GM08714 (cell line): ENCODE measurements around the gene MRPS21.
A peak's percentile ranks its signal among the peaks of the same experiment; 100 is the strongest.

ENCODE experiments used
- H3K4me3 ChIP-seq: fragments of 200-500 bp; sonication (Bioruptor generic); 2 replicates; pipeline ENCODE4 v1.5.1; 2014; ENCODE audit warnings: mild to moderate bottlenecking, low read length, inconsistent platforms
- ZNF274 ChIP-seq: IDR thresholded peaks from 2 replicates; pipeline ENCODE4 v1.6.1; 2012; ENCODE audit warnings: mild to moderate bottlenecking, low read depth, low read length

The MRPS21 gene

DNA sequence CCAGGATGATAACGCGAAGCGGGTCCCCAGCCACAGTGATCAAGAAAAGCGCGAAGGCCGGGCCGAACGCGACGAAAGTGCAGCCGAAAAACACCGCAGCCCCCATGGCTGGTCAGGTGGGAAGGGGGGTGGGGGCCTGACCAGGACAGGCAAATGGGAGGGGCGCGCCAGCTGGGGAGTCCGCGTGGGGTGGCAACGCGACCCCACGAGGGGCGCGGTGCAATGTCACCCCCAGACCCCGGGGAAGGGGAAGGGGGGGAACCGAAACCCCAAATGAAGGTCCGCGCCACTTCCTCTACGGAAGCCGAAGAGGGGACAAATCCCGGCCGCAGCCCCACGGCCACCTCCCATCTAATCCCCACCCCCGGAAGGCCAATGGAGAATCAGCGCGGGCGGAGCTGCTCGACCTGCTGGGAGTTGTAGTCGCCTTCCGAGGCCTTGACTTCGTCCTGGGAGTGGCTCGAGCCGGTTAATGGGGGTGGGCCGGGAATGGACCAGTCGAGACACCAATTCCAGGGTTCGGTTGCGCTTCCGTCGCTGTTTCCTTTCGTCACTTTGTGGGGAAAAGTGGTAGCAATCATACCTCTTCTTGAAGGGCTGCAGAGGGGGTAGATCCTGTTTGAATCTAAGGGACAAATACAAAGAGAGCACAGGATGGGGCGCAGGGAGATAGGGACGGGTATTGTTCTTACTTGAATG lies 24.8 kb upstream of the MRPS21 start, which contains the start of gene APH1A:
APH1A (minus strand) TSS at position 312 of the 699 bp plus-strand sequence; CDS start at position 106, 206 bp downstream.
- peak within 1 kb of the TSS; percentile 68 for H3K4me3 ChIP-seq
- no peak for TF ChIP-seq ZNF274

DNA sequence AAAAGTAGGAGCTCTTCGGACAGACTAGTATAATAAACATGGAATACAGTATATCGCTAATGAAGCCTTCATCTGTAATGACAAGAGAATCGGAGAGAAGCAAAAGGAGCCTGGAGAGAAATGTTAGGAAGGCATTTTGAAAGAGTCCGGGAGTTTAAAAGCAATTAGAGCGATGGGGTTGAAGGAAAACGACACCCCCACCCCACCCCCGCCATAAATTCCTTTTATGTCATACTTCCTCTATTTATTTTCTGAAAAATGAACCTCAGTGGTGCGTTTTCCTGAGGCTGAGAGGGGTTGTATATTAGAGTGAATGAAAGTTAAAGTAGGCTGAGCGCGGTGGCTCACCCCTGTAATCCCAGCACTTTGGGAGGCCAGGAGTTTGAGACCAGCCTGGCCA lies 24.2 kb upstream of the MRPS21 start:
- no peak for TF ChIP-seq ZNF274
- peak overlapping the region; percentile 68 for H3K4me3 ChIP-seq

DNA sequence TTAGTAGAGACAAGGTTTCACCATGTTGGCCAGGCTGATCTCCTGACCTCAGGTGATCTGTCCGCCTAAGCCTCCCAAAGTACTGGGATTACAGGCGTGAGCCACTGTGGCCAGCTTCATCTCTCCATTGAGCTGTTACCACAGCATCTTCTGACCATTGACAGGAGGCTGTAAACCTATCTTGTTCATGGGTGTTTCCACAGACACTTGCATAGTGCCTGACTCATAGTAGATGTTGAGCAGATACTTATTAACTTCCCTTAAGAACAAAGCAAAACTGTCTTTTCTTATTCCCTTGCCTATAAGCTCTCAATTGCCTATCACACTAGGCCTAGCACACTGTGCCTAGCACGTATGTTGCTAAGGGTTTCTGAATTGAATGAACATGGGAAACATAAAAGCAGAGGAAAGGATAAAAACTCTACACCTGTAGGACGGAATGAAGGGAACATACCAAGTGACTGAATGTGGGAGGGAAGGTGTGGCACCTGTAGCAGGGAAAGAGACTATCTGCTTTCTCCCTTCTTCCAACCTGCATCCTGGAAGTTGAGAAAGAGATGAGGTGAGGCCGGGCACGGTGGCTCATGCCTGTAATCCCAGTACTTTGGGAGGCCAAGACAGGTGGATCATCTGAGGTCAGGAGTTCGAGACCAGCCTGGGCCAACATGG lies 22.2 kb upstream of the MRPS21 start:
- no peak for TF ChIP-seq ZNF274
- no peak overlapping the region for H3K4me3 ChIP-seq

DNA sequence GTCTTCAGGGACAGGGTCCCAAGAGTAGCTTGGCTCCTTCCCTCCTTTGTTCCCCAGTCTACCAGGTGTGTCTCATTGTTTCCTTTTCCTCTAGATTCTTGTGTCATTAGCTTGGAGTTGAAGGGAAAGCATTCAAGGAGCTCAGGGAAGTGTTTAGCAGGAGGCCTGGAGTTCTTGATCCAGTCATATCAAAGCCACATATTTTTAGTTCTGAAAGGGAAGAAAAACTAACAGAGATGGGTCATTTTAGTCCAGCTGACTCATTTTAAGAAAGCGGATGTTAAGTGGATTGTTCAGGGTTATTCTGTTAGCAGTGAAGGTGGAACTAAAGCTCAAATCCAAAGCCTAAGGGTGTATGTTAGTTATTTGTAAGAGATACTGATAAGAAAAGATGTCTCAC lies 20.4 kb upstream of the MRPS21 start:
- no peak overlapping the region; the same call in 1 of the 2 replicates for H3K4me3 ChIP-seq
- no peak for TF ChIP-seq ZNF274

DNA sequence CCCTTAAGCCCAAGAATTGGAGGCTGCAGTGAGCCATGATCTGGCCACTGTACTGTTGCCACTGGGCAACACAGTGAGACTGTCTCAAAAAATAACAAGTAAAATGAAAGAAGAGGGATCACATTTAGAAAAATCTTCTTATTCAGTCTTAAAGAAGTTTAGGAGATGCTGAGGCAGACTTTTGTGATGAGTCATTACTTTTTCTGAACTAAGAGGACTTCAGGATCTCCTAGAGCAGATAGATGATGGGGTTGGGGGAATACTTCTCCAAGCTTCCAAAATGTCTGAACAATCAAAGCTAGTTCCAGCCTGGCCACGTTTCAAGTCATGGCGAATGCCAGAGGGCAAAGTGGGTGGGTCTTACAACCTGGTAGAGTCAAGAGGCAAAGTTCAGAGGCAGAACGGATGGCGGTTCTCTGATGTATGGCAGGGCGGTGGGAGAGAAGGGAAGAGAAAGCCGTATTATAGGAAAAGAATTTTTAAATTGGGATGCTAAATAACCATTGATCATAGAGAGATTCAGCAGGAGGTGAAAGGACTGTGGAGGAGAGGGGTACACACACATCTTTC lies 13.4 kb upstream of the MRPS21 start:
- no peak for TF ChIP-seq ZNF274
- no peak overlapping the region for H3K4me3 ChIP-seq

DNA sequence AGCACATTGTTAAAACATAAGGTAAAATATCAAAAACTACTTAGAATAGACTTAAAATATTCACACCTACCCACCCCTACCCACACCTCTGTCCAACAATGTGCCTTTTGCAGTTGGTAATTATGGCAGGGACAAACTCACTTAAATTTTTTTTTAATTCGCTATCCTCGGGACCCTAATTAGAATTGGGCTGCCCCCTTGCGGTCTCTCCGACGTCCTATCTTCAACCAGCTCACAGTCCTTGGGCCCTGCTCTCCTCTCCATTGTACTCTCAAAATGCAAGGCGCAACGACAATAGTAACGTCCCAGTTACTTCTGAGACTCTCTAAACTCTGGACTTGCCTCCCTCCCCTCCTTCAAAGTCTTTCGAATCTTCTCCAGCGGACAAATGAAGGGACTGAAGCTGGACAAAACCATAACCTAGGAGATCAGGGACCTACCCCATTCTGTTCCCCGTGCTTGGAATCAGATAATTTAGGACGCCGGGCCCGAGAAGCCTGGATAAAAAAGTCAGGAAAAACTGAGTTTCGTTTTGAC lies 12.4 kb upstream of the MRPS21 start:
- no peak for TF ChIP-seq ZNF274
- H3K4me3 ChIP-seq = peak overlapping the region; percentile 41; the same call in 1 of the 2 replicates

DNA sequence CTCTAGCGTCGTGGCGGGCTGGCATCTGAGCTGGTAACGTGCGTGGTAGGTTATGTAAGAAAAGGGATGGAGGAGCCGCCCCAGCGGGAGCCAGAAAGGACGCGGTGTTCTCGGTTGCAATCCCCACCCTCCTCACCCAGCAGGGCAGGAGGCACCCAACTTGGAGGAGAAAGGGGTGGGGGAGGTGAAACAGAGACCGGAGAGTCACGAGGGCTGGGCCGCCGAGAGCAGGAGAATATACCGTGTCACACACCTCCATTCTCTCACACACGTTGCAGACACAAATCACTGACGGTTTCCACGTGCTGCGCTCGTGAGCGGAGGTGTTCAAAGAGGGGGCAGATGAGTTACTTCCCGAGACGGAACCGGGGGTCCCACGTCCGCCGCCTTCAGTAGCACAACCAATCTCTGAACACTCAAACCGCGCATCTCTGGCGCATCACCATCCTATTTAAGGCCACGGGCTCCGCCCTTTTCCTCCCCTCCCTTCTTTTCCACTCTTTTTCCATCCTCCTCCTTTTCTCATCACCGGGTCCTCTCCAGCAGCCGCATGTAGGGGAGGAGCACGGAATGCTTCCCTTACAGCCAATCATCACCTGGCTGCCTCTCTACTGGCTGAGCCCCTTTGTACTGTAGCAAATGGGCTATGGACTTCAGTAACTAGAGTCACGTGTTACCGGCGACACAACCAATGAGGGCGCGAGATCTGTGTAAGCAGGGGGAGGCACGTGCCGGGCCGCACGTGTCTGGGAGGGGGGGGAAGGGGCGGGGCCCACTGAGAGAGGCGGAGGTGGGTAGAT lies 11.7 kb upstream of the MRPS21 start, which contains the start of gene CIART:
CIART (plus strand) TSS at position 797 of the 800 bp plus-strand sequence. CDS start 714 bp downstream, outside the sequence.
- no peak for TF ChIP-seq ZNF274
- peak within 1 kb of the TSS; percentile 41; the same call in 1 of the 2 replicates for H3K4me3 ChIP-seq

DNA sequence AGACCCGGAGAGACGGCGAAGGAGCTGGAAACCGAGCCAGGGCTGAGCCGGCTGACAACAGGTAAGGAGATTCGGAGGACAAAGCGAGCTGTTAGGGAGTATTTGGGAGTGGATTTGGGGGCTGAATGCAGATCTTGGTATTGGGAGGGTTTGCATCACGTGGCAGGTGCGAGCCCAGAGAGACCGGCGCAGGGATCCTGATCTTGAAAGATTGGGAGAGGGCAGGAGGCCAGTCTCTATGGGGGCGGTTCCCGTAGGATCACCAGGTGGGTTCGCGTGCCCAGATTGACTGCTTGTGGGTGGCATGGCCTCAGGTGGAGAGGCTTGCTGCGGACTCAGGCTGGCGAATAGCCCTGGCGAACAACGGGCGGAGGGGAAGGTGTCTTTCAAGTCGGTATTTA lies 11.1 kb upstream of the MRPS21 start:
- no peak overlapping the region; the same call in 1 of the 2 replicates for H3K4me3 ChIP-seq
- TF ChIP-seq ZNF274 = no peak

DNA sequence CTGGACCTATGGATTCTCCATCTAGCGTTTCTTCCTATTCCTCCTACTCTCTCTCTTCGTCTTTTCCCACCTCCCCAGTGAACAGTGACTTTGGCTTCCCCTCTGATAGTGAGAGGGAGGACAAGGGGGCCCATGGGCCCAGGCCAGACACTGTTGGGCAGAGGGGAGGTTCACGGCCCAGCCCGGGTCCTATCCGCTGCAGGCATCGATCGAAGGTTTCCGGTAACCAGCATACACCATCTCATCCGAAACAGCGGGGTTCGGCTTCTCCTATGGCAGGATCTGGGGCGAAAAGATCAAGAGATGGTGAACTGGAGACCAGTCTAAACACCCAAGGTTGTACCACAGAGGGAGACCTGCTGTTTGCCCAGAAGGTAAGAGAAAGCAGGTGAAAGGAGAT lies 10.4 kb upstream of the MRPS21 start:
- no peak overlapping the region for H3K4me3 ChIP-seq
- TF ChIP-seq ZNF274 = no peak

DNA sequence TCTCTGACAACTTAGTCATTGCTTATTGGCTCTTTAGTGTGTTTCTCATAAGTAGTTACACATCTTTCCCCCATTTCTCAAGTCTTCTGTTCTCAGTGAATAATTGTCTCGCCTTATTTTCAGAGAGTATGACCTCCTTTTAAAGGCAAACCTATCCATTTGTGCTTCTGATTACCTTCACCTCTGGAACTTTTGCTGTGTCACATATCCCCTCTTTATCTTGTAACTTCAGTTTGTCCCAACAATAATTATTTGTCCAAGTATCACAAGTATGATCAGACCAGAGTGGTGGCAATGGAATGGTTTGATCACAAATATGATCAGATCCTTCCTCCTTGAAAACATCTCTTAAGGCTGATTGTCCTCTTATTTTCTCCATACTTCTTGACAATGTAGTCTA lies 5.3 kb upstream of the MRPS21 start:
- H3K4me3 ChIP-seq = no peak overlapping the region
- no peak for TF ChIP-seq ZNF274

DNA sequence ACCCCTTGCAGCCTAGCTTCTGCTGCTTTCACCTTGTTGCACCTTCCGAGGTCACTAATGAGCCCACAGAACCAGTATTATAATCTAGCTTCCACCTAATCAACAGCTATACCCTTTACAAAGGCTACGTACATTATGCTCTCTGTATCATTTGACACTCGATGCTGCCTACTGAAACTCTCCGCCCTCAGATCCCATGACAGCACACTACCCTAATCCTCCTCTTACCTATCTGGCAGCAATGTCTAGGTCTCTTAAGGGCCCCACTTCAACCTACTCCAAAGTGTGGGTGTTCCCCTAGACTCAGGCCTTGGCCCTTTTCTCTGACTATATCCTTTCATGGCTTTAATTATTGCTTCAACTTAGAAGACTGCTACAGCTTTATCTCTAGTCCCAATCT lies 4.8 kb upstream of the MRPS21 start:
- TF ChIP-seq ZNF274 = no peak

DNA sequence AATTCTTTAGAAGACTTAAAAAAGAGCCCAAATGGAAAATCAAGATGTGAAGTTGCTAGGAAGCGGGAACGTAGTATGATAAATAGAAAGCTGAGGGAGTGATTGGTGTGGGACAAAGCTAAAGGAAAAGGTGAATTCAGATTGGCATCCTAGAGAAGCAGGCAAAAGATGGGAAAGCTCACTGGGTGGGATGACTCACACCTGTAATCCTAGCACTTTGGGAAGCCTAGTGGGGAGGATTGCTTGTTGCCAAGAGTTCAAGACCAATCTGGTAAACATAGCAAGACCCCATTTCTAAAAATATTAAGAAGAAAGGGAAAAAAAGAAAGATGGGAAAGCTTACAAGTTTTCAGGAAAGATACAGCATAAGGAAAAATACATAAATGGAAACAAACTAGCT lies 1.8 kb downstream of the MRPS21 start:
- TF ChIP-seq ZNF274 = no peak
- H3K4me3 ChIP-seq = no peak overlapping the region

More for the DNA sequence above, 4.8 kb upstream of the MRPS21 start:
- H3K4me3 ChIP-seq = no peak overlapping the region

DNA sequence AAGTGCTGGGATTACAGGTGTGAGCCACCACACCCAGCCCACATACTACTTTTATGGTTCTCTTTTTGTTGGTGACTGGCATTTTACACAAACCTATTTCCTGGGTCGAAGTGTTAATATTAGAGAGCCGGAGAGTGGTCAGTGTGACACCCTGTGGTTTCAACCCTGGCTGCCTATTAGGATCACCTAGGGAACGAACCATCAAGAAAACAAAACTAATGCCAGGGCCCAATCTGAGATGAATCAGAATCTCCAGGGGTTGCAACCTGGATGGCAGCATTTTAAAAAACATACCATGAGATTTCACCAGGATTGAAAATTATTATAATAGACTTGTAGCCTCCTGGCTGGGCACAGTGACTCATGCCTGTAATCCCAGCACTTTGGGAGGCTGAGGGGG lies 6.1 kb downstream of the MRPS21 start:
- H3K4me3 ChIP-seq = no peak overlapping the region
- no peak for TF ChIP-seq ZNF274

DNA sequence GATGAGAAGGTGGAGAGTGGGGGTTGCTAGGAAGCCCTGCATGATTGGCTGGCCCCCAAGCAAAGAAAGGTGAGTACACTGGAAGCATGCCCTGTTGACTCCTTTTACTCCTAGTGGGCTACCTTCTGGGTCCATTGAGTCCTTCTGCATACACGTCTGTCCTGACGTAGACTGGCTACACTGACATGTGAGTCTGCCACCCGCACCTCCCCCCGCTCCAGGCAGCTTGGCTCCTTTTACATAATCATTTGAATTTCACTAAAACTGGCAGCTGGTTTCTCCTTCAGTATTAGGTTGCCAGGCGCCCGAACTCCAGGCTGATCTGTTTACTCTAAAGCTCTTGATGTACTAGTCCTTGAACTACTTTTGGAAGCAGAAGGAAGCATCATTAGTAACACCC lies 8.7 kb downstream of the MRPS21 start:
- H3K4me3 ChIP-seq = no peak overlapping the region
- TF ChIP-seq ZNF274 = no peak
